GM12865 (cell line): ENCODE data around the gene POP4.
A peak's percentile ranks its signal among the peaks of the same experiment; 100 is the strongest.

Experiments
- DNase-seq: peaks from one replicate; pipeline ENCODE4 v3.0.0; 2010; ENCODE audit warnings: low read depth
- H3K4me3 ChIP-seq: 2 replicates; pipeline ENCODE4 v1.5.1; 2011; ENCODE audit warnings: mild to moderate bottlenecking, low read depth, low read length, control low read depth
- CTCF ChIP-seq: IDR thresholded peaks from 2 replicates; pipeline ENCODE4 v1.5.1; 2011; ENCODE audit warnings: low read length, control low read depth, low read depth, inconsistent platforms; ENCODE audit not compliant: insufficient read depth; ENCODE audit errors: missing control alignments

Gene POP4

GRCh38 chr19:29664753-29665214, 58.7 kb downstream of the POP4 start:
- DNase-seq, result no peak
- TF ChIP-seq CTCF, result peak; percentile 32
- peak overlapping the region; percentile 68 for H3K4me3 ChIP-seq

- no peak for TF ChIP-seq CTCF
- H3K4me3 ChIP-seq, result peak within 1 kb of the TSS; percentile 72
- DNase-seq, result peak; percentile 94
Observed at GRCh38 chr19:29665215-29665825, 59.2 kb downstream of the POP4 start, which contains the start of gene PLEKHF1. PLEKHF1 (plus strand) TSS chr19:29665461; CDS start chr19:29673840, 8,379 bp downstream.

- DNase-seq, result peak; percentile 57
- TF ChIP-seq CTCF, result no peak
- peak overlapping the region; percentile 72 for H3K4me3 ChIP-seq
Observed at GRCh38 chr19:29665826-29666577, 59.9 kb downstream of the POP4 start.
